SK-N-DZ (cell line): ENCODE measurements around the gene ATXN1.

Experiments
- DNase-seq: peaks from one replicate; pipeline ENCODE4 v3.0.0-alpha.2; 2015; ENCODE audit warnings: low spot score

Gene ATXN1

GRCh38 chr6:16762268-16762549 lies 949 bp upstream of the ATXN1 start:
- DNase-seq = peak; percentile 33

- DNase-seq = peak; percentile 88
Observed at GRCh38 chr6:16761471-16762267, 409 bp upstream of the ATXN1 start.

- peak; percentile 73 for DNase-seq
Observed at GRCh38 chr6:16759646-16760515, 1.4 kb downstream of the ATXN1 start.

- DNase-seq = no peak
Observed at GRCh38 chr6:16759181-16759645, 2.0 kb downstream of the ATXN1 start.

- DNase-seq = peak; percentile 92
Observed at GRCh38 chr6:16758163-16758975, 2.9 kb downstream of the ATXN1 start.

- no peak for DNase-seq
Observed at GRCh38 chr6:16757332-16757731, 3.9 kb downstream of the ATXN1 start.

GRCh38 chr6:16756660-16757255 lies 4.5 kb downstream of the ATXN1 start:
- no peak for DNase-seq

- DNase-seq = no peak
Observed at GRCh38 chr6:16755544-16755943, 5.7 kb downstream of the ATXN1 start.

- DNase-seq = no peak
Observed at GRCh38 chr6:16754876-16755275, 6.4 kb downstream of the ATXN1 start.

- DNase-seq = no peak
Observed at GRCh38 chr6:16754274-16754673, 7.0 kb downstream of the ATXN1 start.

GRCh38 chr6:16753341-16753740 lies 7.9 kb downstream of the ATXN1 start:
- DNase-seq = peak; percentile 75

GRCh38 chr6:16752206-16752866 lies 8.9 kb downstream of the ATXN1 start:
- DNase-seq = no peak

GRCh38 chr6:16751251-16751946 lies 9.9 kb downstream of the ATXN1 start:
- no peak for DNase-seq

GRCh38 chr6:16750566-16750965 lies 10.7 kb downstream of the ATXN1 start:
- DNase-seq = no peak

GRCh38 chr6:16749516-16750485 lies 11.5 kb downstream of the ATXN1 start:
- DNase-seq = no peak

GRCh38 chr6:16748025-16748319 lies 13.3 kb downstream of the ATXN1 start:
- no peak for DNase-seq

- DNase-seq = no peak
Observed at GRCh38 chr6:16747232-16748024, 13.8 kb downstream of the ATXN1 start.

GRCh38 chr6:16746812-16747211 lies 14.4 kb downstream of the ATXN1 start:
- DNase-seq = no peak

GRCh38 chr6:16746401-16746800 lies 14.9 kb downstream of the ATXN1 start:
- no peak for DNase-seq
